Purkinje cell (primary cell): ENCODE data around the gene STK11IP. TPM values are rescaled to one million over a fixed set of nuclear protein-coding genes. Genes with fewer than 3 reads are reported as not detected.

Experiments
- polyA plus RNA-seq: library from polyadenylated mRNA; unstranded; fragments of >200 nt; fragmentation: Nextera tagmentation; gene quantifications from 2 replicates; pipeline ENCODE4 v1.2.1, GENCODE V29; 2014

Gene STK11IP
- 0.06 and 0.90 TPM in 2 replicates for polyA plus RNA-seq

GRCh38 chr2:219597552-219598307 is at the start of gene STK11IP:
TSS of gene STK11IP (plus strand) at chr2:219597857. CDS start at chr2:219598120, 263 bp downstream.

GRCh38 chr2:219571311-219572236 is 26.1 kb upstream of the STK11IP start, which contains the start of gene OBSL1:
TSS of gene OBSL1 (minus strand) at chr2:219571539. CDS start at chr2:219571232, 307 bp downstream.

GRCh38 chr2:219572237-219573001 is 25.2 kb upstream of the STK11IP start, which contains the start of gene INHA:
TSS of gene INHA (plus strand) at chr2:219572310. CDS start at chr2:219572375, 65 bp downstream.

GRCh38 chr2:219627103-219628100 is 29.7 kb downstream of the STK11IP start, which contains the start of gene SLC4A3:
TSS of gene SLC4A3 (plus strand) at chr2:219627630. CDS start at chr2:219627993, 363 bp downstream.

Other genes starting within 250 kb of the STK11IP start
- 14.2 and 14.7 TPM in 2 replicates for gene DNPEP, start 209.9 kb upstream of the STK11IP start, polyA plus RNA-seq
- not detected in 2 replicates for gene DES, start 179.5 kb upstream of the STK11IP start, polyA plus RNA-seq
- gene SPEG, start 163.0 kb upstream of the STK11IP start, polyA plus RNA-seq = 1.5 and 3.0 TPM in 2 replicates
- gene GMPPA, start 99.0 kb upstream of the STK11IP start, polyA plus RNA-seq = 2.8 and 5.3 TPM in 2 replicates
- not detected in 2 replicates for gene ASIC4, start 83.4 kb upstream of the STK11IP start, polyA plus RNA-seq
- gene CHPF, start 54.0 kb upstream of the STK11IP start, polyA plus RNA-seq = 3.1 and 10.5 TPM in 2 replicates
- 0.97 and 0.99 TPM in 2 replicates for gene TMEM198, start 53.8 kb upstream of the STK11IP start, polyA plus RNA-seq
- gene OBSL1, start 26.3 kb upstream of the STK11IP start, polyA plus RNA-seq = 11.5 and 14.0 TPM in 2 replicates
- 0.60 and 1.7 TPM in 2 replicates for gene INHA, start 25.5 kb upstream of the STK11IP start, polyA plus RNA-seq
- 5.3 and 7.6 TPM in 2 replicates for gene SLC4A3, start 29.8 kb downstream of the STK11IP start, polyA plus RNA-seq